Body of pancreas (tissue), 4 donors: Measurements from ENCODE around the gene UCP2. TPM values are rescaled to one million over a fixed set of nuclear protein-coding genes. Genes with fewer than 3 reads are reported as not detected.

Source experiments
- ATAC-seq: fragments of 150-250 bp; one replicate; pipeline ENCODE4 v1.9.1; 2016
- DNase-seq, 4 donors: peaks; one replicate each; pipeline ENCODE4 v3.0.0-alpha.2; 2019
- H3K27ac ChIP-seq, 4 donors: fragments of 200-600 bp; sonication (generic); 1 replicate in 3 of 4; 2 replicates in 1 of 4; pipeline versions ENCODE4 v1.5.1 to v1.6.1; 2016 to 2019; ENCODE audit warnings: mild to moderate bottlenecking in 1 of 4, mixed read lengths in 1 of 4, moderate library complexity in 1 of 4
- H3K27me3 ChIP-seq, 2 donors: fragments of 200-600 bp; sonication (generic); one replicate each; pipeline ENCODE4 v1.6.0; 2016; ENCODE audit warnings: mild to moderate bottlenecking in 1 of 2
- H3K36me3 ChIP-seq, 2 donors: fragments of 200-600 bp; sonication (generic); replicated peaks in 1 of 2; 2 replicates each; pipeline ENCODE4 v1.5.1; 2016; ENCODE audit warnings: low read depth in 2 of 2; ENCODE audit not compliant: insufficient read depth in 1 of 2
- H3K4me1 ChIP-seq: fragments of 200-600 bp; sonication (generic); one replicate; pipeline ENCODE4 v1.6.0; 2016
- H3K4me3 ChIP-seq, 2 donors: fragments of 200-600 bp; sonication (generic); 1 replicate in 1 of 2; 2 replicates in 1 of 2; pipeline ENCODE4 v1.5.1; 2016 to 2019
- H3K9me3 ChIP-seq, 3 donors: fragments of 200-600 bp; sonication (generic); 1 replicate in 2 of 3; 2 replicates in 1 of 3; pipeline ENCODE4 v1.5.1; 2016
- CTCF ChIP-seq, 7 experiments: fragments of 450-650 bp in 4 of 7; fragments of 200-600 bp in 3 of 7; sonication (generic) in 3 of 7; IDR thresholded peaks; one replicate each; pipeline ENCODE4 v1.5.1; 2016 to 2019; ENCODE audit warnings: antibody characterized with exemption in 7 of 7
- POLR2A ChIP-seq, 3 donors: fragments of 450-650 bp; IDR thresholded peaks; one replicate each; pipeline ENCODE4 v1.6.1; 2016; ENCODE audit warnings: antibody characterized with exemption in 3 of 3, mild to moderate bottlenecking in 2 of 3
- WGBS, 2 donors: methylation state at CpG; one replicate each; pipeline ENCODE4 v1.1.5; 2017; 5-methylcytosine and 5-hydroxymethylcytosine counted together
- intact Hi-C: fragments of 100-400 bp; cut with DNase I; formaldehyde crosslinking; loops from one replicate; pipeline ENCODE4 v1.15.1; 2023
- total RNA-seq, 2 donors: library from RNA; depleted of rRNA; stranded (reverse); fragments of >200 nt; gene quantifications; one replicate each; pipeline ENCODE4 v1.1.0, GENCODE V29; 2016

Gene UCP2
- total RNA-seq, 2 donors from 2014 or later: 10.9 to 17.1 TPM

GRCh38 chr11:73965764-73966121 is 16.9 kb downstream of the UCP2 start:
- no peaks in the 10 kb centered on the region for H3K36me3 ChIP-seq
- TF ChIP-seq POLR2A (IDR thresholded peaks at IDR 0.05) (no peak), CTCF (IDR thresholded peaks at IDR 0.05) (no peak)
- no peak overlapping the region for H3K27ac ChIP-seq
- intact Hi-C loops: loop anchor here (10.0 kb wide), 1 partner anchor 199 kb away; no protein-coding TSS in a partner anchor
- no peaks in the 10 kb centered on the region for H3K27me3 ChIP-seq
- WGBS, 2 donors: 0 to 39% methylated on average over 1 to 2 of the region's 2 CpGs
- DNase-seq (no peak), ATAC-seq (no peak)
- H3K9me3 ChIP-seq: no peaks in the 10 kb centered on the region
- H3K4me3 ChIP-seq: no peak overlapping the region
- no peaks in the 10 kb centered on the region for H3K4me1 ChIP-seq

- no peaks in the 10 kb centered on the region for H3K27me3 ChIP-seq
- H3K9me3 ChIP-seq: no peaks in the 10 kb centered on the region
- no peak for TF ChIP-seq CTCF (IDR thresholded peaks at IDR 0.05)
- no peak for TF ChIP-seq POLR2A (IDR thresholded peaks at IDR 0.05)
- ATAC-seq (no peak), DNase-seq (no peak)
- no peaks in the 10 kb centered on the region for H3K36me3 ChIP-seq
- WGBS, 2 donors: 42 to 62% methylated on average over 7 to 10 of the region's 10 CpGs
- H3K4me1 ChIP-seq: no peaks in the 10 kb centered on the region
- H3K4me3 ChIP-seq: no peak overlapping the region
- H3K27ac ChIP-seq: no peak overlapping the region
- intact Hi-C loops: loop anchor here (10.0 kb wide), 1 partner anchor 200 kb away; no protein-coding TSS in a partner anchor
These were observed 17.4 kb downstream of the UCP2 start for GRCh38 chr11:73965076-73965763.

GRCh38 chr11:73963861-73964260 is 18.8 kb downstream of the UCP2 start:
- Histone ChIP-seq H3K27me3 (no peaks in the 10 kb centered on the region), H3K36me3 (no peaks in the 10 kb centered on the region), H3K27ac (no peak overlapping the region), H3K4me1 (no peaks in the 10 kb centered on the region), H3K4me3 (no peak overlapping the region), H3K9me3 (no peaks in the 10 kb centered on the region)
- intact Hi-C loops: loop anchor here (10.0 kb wide), 1 partner anchor 201 kb away; no protein-coding TSS in a partner anchor
- WGBS, 2 donors: 62 to 70% methylated on average over 8 of the region's 8 CpGs
- no peak for TF ChIP-seq POLR2A (IDR thresholded peaks at IDR 0.05)
- TF ChIP-seq CTCF (IDR thresholded peaks at IDR 0.05): no peak
- ATAC-seq (no peak), DNase-seq (no peak)

GRCh38 chr11:73962101-73962705 is 20.4 kb downstream of the UCP2 start:
- ATAC-seq (no peak), DNase-seq (no peak)
- Histone ChIP-seq H3K9me3 (no peaks in the 10 kb centered on the region), H3K27ac (no peak overlapping the region), H3K4me1 (no peaks in the 10 kb centered on the region), H3K4me3 (no peak overlapping the region), H3K36me3 (no peaks in the 10 kb centered on the region), H3K27me3 (no peaks in the 10 kb centered on the region)
- intact Hi-C loops: loop anchor here (10.0 kb wide), 1 partner anchor 203 kb away; no protein-coding TSS in a partner anchor
- no peak for TF ChIP-seq CTCF (IDR thresholded peaks at IDR 0.05)
- no peak for TF ChIP-seq POLR2A (IDR thresholded peaks at IDR 0.05)
- WGBS, 2 donors: 59 to 78% methylated on average over 7 of the region's 7 CpGs
